Activated CD4-positive, alpha-beta T cell treated with anti-CD3 and anti-CD28 coated beads, Interleukin-2, amount 50 U/mL, for 16 hours (primary cell): ENCODE results near the gene MEGF11.

Experiments
- DNase-seq: peaks from one replicate; pipeline ENCODE4 v3.0.0-alpha.2; 2020

MEGF11 gene

DNA sequence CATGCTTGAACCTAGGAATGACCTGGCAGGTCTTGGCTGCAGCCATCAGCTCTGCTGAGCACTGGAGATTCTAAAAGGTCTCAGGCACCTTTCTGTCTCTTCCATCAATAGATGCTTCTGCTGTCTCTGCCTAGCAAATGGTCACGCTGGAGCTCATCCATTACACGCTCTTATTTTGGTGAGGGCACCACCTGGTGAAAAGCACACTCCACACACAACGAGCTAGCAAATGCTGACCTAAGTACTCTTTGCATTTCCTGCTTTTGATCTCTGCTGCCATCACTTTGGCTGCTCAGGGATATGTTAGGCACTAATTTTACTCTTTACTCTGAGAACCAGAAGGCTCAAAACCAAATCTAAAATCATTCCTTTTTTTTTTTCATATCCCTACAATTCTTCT lies 293.0 kb downstream of the MEGF11 start:
- DNase-seq: no peak

DNA sequence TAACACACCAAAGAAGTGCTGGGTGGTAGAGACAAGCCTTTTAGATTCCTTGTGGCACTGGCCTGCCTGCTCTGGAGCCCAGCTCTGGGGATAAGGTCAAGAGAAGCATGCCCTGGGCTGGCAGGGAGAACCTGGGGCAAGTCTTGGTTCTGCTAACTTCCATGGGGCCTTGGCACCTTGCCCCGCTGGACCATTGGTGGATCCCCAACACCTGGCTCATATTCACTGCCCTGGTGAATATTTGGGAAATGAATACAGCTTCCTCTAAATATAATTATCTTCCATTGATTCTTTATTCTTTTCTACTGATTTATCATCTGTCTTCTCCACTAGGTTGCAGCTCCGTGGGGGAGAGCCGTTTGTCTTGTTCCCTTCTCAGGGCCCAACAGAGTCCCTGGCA lies 294.7 kb downstream of the MEGF11 start:
- no peak for DNase-seq

DNA sequence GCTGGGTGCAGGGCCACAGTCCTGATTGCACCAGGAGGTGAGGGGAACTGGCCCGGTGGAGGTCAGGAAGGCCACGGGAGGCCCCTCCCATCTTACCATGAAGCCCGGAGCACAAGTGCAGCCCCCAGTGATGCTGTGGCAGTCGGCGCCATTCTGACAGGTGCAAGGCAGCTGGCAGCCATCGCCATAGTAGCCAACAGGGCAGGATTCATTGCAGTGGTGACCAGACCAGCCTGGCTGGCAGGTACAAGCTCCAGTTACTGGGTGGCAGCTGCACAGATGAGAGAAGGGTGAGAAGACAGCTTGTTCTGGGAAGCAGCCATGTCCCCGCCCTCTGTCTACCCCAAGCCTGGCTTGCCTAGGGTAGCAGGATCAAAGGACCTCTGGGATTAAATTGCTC lies 296.1 kb downstream of the MEGF11 start:
- no peak for DNase-seq

DNA sequence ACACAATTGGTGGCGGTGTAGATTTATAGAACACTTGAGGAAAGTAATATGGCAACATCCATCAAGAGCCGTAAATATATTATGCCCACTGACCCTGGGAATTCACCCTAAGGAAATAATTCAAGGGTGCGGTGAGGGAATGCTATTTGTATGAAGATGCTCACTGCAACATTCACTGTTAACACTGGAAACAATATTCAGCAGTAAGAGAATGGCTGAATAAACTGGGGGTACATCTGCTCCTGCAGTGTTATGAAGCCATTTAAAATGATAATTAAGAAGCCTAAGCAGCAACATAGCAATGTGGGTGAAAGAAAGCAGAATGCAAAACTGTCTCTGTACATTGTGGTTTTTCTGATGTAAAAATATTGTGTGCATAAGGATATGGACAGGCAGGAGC lies 296.7 kb downstream of the MEGF11 start:
- DNase-seq: no peak

DNA sequence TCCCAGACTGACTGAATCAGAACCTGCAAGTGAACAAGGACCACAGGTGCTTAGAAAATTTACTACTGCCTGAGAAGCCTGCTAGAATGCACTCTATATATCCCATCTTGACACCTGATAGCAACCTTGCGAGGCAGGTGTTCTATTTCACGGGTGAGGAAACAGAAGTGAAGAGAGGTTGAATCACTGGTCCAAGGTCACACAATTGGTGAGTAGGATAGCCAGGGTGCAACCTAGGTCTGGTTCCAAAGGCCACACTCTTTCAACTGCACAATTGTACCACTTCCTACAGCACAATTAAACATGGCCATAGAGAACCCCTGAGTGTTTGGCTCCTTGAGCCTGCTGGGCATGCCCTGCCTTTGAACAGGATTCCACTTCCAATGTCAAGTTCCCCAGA lies 297.2 kb downstream of the MEGF11 start:
- DNase-seq: no peak

DNA sequence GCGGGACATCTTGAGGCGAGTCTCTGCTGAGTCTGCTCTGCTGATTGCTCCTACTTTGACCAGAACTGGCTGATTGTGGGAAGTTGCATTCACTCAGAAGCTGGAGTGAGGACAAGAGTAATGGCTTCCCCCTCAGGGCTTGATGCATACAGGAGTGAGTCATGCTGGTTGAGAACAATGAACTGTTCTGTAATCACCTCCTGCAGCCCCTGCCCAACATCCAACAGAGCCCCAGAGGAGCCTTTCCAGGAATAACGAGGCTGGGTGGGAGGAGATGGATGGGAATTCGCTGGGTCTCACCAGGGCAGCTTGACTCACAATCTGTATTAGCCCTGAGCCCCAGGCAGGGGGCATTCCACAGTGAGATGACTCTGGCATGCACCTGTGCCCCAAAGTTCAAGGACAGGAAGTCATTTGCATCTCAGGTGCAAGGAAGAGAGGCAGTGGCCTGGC lies 299.2 kb downstream of the MEGF11 start:
- DNase-seq: no peak

DNA sequence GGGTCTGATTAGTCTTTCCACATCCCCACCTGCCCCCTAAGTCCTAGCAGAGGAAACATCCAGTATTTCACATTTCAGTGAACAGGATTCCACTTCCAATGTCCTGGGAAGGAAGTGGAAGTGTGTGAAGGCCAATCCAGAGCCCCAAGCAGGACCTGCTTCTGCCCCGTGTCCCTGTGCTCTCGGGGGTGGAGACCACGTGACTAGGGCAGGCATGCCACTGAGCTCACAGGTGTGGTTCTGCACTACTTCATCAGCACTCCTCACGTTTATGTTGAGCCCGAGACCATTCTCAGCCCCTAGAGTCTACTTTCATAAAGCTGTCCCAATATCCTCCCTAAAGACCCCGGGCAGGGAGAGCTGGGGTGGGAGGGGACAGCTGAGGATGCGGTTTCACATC lies 299.9 kb downstream of the MEGF11 start:
- DNase-seq: no peak

DNA sequence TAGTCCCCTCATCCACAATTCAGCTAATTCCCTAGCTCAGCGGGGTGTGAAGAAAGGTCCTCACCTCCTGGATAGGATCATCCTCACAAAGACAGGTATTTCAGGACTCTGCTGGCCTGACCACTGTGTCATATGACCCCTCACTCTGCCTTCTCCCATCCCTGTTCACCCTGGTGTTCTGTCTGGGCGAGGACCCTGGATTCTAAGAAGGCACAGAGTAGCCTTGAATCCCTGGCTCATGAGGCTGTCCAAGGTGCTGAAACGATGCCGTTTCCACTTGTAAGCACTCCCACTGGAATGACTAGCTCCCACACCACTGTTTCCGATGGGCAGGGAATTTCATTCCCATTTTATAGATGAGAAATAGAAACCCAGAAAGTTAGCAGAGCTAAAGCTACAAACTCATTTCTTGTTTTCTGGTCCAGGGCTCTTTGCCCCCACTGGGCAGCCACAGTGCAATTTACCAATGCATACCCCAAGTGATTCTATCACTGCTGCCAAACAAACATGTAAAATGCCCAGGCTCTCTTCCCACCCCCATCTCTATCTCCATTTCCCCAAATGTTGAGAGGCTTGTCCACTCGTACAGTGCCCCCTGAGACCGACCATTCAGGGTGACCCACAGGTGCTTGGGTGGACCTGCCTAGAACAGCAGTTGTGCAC lies 301.0 kb downstream of the MEGF11 start:
- DNase-seq: no peak

DNA sequence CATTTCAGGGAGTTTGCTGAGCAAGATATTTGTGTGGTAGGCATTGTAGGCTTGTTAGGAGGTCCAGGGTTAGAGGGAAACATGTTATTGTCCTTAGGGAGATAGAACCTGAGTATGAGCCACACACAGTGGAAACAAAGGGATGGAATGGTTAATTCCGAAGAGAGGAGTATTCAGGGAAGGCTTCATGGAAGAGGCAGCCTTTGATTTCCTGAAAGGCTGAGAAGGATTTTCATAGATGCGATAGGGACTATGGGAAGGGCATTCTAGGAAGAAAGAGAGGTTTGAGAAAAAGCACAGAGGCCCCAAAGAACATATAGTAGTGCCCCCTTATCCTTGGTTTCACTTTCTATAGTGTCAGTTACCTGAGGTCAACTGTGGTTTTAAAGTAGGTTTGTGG lies 302.5 kb downstream of the MEGF11 start:
- no peak for DNase-seq

DNA sequence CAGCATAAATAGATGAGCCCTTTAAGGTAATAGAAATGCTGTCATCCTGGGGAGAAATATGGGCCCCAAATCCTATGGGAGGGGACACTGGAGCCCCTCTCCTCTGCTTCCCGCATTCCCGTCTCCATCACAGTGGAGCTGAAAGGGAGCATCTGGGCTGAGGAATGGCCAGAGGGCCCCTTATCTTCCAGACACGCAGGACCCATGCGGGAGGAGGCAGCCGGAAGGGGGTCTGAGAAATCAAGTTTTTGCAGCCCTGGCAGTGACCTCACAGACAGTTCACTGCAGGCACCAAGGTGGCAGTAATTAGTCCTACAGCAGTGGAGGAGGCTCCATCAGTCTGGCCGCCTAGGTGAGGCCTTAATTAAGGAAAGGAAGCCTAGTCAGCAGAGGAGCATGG lies 304.1 kb downstream of the MEGF11 start:
- DNase-seq: no peak

DNA sequence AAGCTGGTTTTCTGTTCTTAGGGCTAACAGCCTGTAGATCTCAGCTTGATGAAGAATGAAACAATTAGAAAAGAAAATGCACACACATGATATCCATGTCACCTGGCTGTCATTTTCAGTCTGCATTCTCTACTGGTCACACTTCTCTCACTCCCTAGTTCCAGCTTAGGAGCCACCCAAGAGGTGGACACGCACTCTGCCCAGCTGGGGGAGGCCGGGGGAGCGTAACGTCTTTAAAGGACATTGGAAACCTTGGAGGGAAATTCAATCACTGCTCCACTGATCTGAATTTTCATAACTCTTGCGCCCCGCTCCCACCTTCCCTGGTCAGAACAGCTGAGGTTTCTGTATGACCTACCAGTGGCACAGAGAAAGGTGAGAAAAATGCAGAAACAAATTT lies 304.5 kb downstream of the MEGF11 start:
- no peak for DNase-seq

DNA sequence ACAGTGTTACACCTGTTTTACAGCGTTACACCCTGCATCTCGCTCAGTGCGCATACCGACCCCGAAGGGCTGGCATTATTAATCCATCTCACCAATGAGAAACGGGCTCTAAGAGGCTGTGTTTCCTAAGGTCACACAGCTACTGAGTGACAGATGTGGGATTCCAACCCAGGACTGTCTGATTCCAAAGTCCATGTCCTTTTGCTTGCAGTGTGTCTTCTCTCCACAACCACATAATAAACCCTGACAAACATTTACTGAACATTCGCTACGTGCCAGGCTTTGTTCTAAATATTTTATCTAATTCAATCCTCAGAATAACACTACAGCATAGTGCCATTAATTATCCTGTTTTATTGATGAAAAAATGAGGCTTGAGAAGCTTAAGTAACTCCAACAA lies 305.2 kb downstream of the MEGF11 start:
- no peak for DNase-seq

DNA sequence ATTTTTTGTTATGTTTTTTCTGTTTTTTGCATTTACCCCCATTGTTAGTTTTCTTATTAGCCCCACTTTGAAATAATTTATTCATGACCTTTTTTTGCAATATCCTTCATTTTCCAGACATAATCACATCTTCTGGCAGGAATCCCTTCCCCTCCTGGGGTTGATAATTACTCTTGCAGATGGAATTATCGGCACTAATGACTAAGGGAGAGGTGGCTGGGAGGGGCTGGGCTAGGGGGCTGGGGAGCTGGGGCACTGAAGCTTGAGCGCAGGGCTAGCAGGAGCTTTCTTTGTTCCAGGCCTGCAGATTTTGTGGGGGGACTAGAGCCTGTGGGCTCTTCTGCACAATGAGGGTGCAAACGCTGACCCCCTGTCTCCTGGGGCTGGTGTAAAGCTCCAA lies 306.5 kb downstream of the MEGF11 start:
- no peak for DNase-seq

DNA sequence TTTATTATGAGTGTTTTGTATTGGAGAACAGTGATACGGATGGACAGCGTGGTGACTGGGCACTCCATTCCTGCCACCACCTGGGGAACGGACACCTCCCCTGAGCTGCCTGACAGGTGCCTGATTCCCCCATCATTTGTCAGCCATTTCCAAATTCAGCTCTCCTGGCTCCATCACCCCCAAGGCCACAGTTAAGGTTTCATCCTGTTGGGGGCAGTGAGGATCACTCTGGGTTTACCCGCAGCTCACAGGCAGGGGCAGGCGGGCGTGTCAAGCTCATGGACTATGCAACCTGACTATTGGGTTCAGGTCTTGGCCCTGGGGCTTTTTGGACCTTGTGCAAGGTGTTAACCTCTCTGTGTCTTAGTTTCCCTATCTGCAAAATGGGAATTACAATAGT lies 307.9 kb downstream of the MEGF11 start:
- DNase-seq: no peak

DNA sequence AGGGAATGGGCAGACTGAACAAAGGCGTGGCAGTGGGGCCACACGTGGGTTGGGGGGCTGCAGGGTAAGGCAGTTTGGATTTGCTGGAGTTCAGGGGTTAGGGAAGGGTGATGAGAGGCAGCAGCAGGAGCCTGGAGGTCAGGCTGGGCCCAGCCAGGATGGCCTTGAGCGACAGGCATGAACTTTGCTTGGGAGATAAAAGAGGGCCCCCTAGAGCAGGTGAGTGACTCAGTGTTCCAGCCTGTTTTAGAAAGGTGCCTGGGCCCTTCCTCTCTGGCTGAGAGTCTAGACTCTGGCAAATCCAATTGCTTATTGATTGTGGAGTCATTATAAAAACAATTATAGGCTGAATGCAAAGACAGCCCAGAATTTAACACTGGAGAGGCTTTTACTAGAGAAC lies 309.1 kb downstream of the MEGF11 start:
- no peak for DNase-seq

DNA sequence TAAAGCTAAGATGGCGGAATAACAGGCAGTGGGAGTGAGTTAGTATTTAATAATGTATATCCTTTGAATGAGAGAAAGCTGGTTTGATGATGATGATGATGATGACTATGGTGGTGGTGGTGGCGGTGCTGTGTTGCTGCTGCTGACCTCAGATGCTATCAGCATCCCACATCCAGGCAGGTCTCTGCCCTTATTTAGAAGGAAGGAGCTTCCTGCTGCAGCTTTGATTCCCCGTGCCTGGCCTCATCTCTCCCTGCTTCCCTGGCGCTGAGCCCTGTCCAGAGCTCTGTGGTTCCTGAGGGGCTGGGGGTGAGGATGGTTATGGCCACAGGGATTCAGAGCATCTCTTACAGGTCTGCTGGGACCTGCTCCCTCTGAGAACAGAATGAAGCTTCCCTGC lies 311.1 kb downstream of the MEGF11 start:
- peak; percentile 25 for DNase-seq

DNA sequence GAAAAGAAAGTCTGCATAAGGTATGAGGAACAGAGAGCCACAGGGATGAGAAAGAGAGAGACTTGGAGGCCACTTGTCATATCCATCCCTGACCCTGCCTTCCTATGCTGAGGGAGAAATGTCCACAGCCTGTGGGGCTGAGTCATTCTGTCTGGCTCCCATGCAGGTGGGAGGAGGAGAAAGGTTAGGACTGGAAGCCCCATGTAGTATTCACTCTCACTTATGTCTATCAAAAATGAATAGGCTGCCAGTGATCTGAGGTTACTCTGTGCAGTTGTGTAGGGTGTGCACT lies 313.0 kb downstream of the MEGF11 start:
- no peak for DNase-seq

DNA sequence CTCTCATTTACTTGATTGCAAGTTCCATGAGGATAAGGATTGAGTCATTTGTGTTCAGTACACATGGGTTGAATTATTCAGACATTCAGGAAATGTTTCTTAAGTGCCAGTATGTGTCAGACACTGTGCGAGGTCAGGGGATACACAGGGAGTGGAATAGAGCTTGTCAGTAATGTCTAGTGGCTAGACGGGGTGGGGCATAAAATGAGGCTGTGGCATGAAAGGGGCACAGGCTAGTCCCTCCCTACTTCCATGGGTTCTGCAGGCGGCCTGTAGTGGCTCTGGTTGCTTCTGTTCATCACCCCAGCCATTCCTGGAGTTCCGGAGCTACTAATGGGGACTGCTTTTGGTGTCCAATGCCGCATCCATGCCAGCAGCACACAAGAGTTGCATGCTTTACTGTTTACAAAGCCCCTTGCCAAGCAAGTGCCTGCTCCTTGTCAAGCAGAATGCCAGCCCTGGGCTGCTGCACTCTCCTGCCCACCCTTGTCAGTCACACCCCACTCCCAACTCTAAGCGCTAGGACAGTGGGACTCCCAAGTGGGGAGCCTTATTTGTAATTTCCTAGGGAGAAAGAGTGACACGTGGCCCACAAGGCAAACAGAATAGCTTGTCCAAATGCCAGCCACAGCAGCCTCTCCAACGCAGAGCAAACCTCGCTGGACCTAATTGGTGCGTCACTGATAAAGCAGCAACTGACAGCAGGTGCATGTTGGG lies 313.5 kb downstream of the MEGF11 start:
- DNase-seq: no peak

DNA sequence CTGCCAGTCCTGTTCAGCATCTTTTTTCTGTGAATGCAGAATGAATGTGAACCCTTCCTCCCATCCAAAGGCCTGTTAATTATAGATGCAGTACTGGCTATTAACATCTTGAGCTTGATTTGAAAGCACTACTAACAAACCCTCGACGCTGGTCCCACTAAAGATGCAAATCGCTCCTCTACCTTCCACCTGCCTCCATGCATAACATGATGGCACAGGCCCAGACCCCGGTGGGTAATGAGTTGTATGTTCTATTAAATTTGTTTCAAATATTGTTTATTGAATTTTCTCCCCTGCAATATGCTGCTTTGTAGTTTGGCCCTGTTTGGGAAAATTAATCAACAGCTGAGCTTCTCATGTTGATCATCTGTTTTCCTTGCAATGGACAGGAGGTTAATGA lies 314.9 kb downstream of the MEGF11 start:
- no peak for DNase-seq

DNA sequence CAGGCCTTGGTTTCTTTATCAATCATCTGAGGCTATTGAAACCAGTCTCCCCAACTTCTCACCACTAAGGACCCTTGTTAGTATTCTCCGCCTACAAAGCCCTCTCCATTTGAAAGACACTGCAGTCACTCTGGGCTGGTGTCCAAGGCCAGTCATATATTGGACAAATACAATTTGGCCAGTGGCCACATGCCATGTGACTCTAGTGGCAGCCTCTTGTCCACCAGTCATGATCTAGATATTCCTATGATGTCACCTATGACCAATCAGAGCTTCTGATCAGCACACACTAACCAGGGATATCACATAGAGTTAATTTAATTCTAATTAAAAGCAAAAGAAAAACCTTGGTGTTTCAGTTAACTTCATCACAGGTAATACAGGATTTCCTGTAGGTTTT lies 316.1 kb downstream of the MEGF11 start:
- DNase-seq: no peak

DNA sequence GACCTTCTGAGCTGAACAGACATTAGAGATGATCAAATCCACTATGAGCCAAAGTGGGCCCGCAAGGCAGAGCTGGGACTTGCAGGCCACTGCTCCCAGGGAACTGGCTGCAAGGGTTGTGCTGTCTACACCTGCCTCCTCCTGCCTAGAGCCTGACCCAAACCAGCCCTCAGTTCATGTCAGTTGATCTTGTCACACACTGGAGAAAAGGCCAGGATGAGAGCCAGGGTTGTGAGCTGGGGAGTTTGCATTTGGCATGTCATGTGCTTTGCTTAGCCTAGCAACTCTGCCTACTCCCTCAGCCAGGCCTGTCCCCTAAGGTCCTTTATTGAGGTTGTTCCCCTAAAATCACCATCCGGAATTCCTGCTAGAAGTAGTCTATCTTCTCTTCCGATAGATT lies 316.5 kb downstream of the MEGF11 start:
- no peak for DNase-seq

DNA sequence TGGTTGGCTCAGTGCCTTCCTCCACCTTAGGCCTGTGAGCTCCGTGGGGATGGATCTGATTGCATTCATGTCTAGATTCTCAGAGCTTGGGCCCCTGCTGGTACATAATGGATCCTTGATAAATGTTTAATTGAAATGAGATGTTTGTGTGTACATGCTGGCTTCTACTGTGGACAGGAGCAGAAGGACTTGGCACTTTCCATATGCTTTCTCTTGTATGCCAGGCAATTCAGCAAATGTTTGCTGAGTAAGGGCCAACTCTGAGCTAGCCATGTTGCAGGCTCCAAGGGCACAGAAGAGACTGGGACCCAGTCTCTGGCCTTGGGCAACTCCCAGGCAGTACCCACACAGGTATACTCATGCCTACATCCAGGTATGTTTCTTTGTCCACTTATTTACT lies 317.3 kb downstream of the MEGF11 start:
- DNase-seq: no peak

DNA sequence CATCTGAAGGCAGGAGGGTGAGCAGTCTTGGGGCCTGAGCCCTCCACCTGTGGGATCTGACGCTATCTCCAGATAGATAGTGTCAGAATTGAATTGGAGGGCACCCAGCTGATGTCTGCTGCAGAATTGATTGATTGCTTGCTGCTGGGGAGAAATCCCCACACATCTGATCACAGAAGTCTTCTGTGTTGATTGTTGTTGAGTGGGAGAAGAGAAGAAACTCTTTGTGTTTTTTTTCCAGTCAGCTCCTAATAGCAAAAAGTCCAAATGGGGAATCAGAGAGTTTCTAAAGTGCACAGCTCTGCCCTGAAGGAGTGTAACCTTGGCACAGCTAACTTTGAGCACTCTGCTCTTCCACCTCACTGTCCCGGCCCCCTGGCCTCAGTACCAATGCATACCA lies 318.2 kb downstream of the MEGF11 start:
- no peak for DNase-seq

DNA sequence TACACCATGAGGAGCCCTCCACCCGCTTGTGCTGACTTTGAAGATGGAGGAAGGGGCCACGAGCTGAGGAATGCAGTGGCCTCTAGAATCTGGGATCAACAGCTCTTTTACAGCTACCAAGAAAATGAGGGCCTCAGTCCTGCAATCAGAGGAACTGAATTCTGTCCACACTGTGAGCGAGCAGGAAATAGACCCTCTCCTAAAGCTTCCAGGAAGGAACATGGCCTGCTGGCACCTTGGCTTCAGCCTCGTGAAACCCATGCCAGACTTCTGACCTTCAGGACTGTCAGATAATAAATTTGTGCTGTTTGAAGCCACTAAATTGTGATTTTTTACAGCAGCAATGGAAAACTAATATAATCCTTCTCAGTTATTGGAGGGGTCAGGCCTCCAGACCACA lies 322.3 kb downstream of the MEGF11 start:
- no peak for DNase-seq

DNA sequence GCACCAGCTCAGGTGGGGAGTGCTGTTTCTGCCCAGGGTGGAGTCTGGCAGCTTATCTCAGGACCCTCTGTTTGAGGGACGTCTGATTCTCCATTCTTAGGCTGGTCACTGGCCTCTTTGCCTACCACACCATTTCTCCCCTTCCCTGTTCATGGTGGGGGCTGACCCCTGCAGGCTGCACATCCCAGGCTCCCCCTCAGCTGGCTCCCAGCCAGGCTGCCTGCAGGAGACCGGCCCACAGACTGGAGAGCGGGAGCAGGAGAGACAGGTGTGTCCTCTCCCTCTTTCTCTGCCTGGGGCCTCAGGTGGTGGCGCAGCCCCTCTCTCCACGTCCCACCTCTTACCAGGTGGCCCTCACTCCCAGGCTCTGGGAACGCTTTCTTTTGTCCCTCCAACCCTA lies 323.4 kb downstream of the MEGF11 start:
- no peak for DNase-seq
